SK-N-SH (cell line): ENCODE results near the gene SLC6A13. TPM values are rescaled to one million over a fixed set of nuclear protein-coding genes. Genes with fewer than 3 reads are reported as not detected.

Source experiments
- CTCF ChIA-PET: fragments of 300-600, 350-600 bp; formaldehyde crosslinking; extraction: SDS; loops from one replicate; lab custom pipeline; 2021; lab: Yijun Ruan, JAX
- POLR2A ChIA-PET: fragments of 350-600 bp; sonication (Branson Sonifier 250); formaldehyde crosslinking; extraction: SDS; loops from one replicate; lab custom pipeline; 2020; ENCODE audit warnings: antibody characterized with exemption, inconsistent platforms; lab: Yijun Ruan, JAX
- DNase-seq: peaks from one replicate; pipeline ENCODE4 v3.0.0; 2012
- H2AFZ ChIP-seq: fragments of 200-600 bp; sonication (generic); 2 replicates; pipeline ENCODE4 v1.8.1; 2016; ENCODE audit warnings: antibody characterized with exemption, mild to moderate bottlenecking, low read depth
- H3F3A ChIP-seq: fragments of 200-600 bp; sonication (generic); replicated peaks from 2 replicates; pipeline ENCODE3; 2016; ENCODE audit warnings: antibody characterized with exemption, mild to moderate bottlenecking; ENCODE audit not compliant: insufficient read depth
- H3K27ac ChIP-seq, 2 experiments: fragments of 200-500 bp in 1 of 2; fragments of 200-600 bp in 1 of 2; sonication (Bioruptor generic) in 1 of 2; sonication (generic), shearing (Covaris generic) in 1 of 2; 2 replicates each; pipeline versions ENCODE4 v1.5.1 to v1.6.1; 2014 to 2016; ENCODE audit warnings: low read depth in 2 of 2, inconsistent platforms in 1 of 2, low read length in 1 of 2, mild to moderate bottlenecking in 1 of 2, mixed read lengths in 1 of 2
- H3K27me3 ChIP-seq: fragments of 200-600 bp; sonication (generic), shearing (Covaris generic); 2 replicates; pipeline ENCODE4 v1.6.1; 2016; ENCODE audit warnings: mixed run types; ENCODE audit not compliant: insufficient read depth
- H3K36me3 ChIP-seq, 2 experiments: fragments of 200-500 bp in 1 of 2; fragments of 200-600 bp in 1 of 2; sonication (Bioruptor generic) in 1 of 2; sonication (generic) in 1 of 2; replicated peaks in 1 of 2; 2 replicates each; pipeline versions ENCODE3 to v1.5.1; 2014 to 2016; ENCODE audit warnings: low read length in 1 of 2, mild to moderate bottlenecking in 1 of 2; ENCODE audit not compliant: insufficient read depth in 2 of 2, control insufficient read depth in 1 of 2
- H3K4me1 ChIP-seq, 2 experiments: fragments of 200-500 bp in 1 of 2; fragments of 200-600 bp in 1 of 2; sonication (Bioruptor generic) in 1 of 2; sonication (generic), shearing (Covaris generic) in 1 of 2; 2 replicates each; pipeline versions ENCODE4 v1.5.1 to v1.6.1; 2014 to 2016; ENCODE audit warnings: low read depth in 1 of 2, low read length in 1 of 2, mixed run types in 1 of 2; ENCODE audit not compliant: insufficient read depth in 2 of 2, control insufficient read depth in 1 of 2
- H3K4me2 ChIP-seq: fragments of 200-600 bp; sonication (generic), shearing (Covaris generic); 2 replicates; pipeline ENCODE4 v1.6.1; 2017; ENCODE audit warnings: mixed run types
- H3K4me3 ChIP-seq, 2 experiments: fragments of 200-500 bp in 1 of 2; fragments of 200-600 bp in 1 of 2; sonication (Bioruptor generic) in 1 of 2; sonication (generic), shearing (Covaris generic) in 1 of 2; 2 replicates each; pipeline versions ENCODE4 v1.5.1 to v1.8.1; 2014 to 2016; ENCODE audit warnings: low read depth in 2 of 2, inconsistent platforms in 1 of 2, low read length in 1 of 2, mild to moderate bottlenecking in 1 of 2, mixed read lengths in 1 of 2, moderate library complexity in 1 of 2
- H3K79me2 ChIP-seq: fragments of 200-600 bp; sonication (generic); 2 replicates; pipeline ENCODE4 v1.8.1; 2017; ENCODE audit warnings: mild to moderate bottlenecking; ENCODE audit not compliant: insufficient read depth
- H3K9ac ChIP-seq: fragments of 200-600 bp; sonication (generic); 2 replicates; pipeline ENCODE4 v1.6.1; 2017; ENCODE audit warnings: mixed run types
- H3K9me2 ChIP-seq: fragments of 200-600 bp; sonication (generic); 2 replicates; pipeline ENCODE4 v1.6.1; 2017; ENCODE audit warnings: mixed run types
- H3K9me3 ChIP-seq: fragments of 200-600 bp; sonication (generic); 2 replicates; pipeline ENCODE4 v1.6.1; 2017; ENCODE audit warnings: mixed run types, mild to moderate bottlenecking, moderate library complexity
- H4K20me1 ChIP-seq: fragments of 200-600 bp; sonication (generic); 2 replicates; pipeline ENCODE4 v1.6.1; 2017; ENCODE audit warnings: mild to moderate bottlenecking, mixed run types; ENCODE audit not compliant: insufficient read depth
- CTCF ChIP-seq: fragments of 200-600 bp; sonication (generic); IDR thresholded peaks from 2 replicates; pipeline ENCODE4 v1.6.1; 2017; ENCODE audit warnings: antibody characterized with exemption, mild to moderate bottlenecking, moderate library complexity
- ELF1 ChIP-seq: IDR thresholded peaks from 2 replicates; pipeline ENCODE4 v1.4.0; 2012
- EP300 ChIP-seq, 2 experiments: IDR thresholded peaks; 2 replicates each; pipeline versions ENCODE4 v1.4.0 to v1.6.1; 2012; ENCODE audit warnings: borderline replicate concordance in 1 of 2, low read depth in 1 of 2, low read length in 1 of 2
- FOSL2 ChIP-seq: IDR thresholded peaks from 2 replicates; pipeline ENCODE4 v1.4.0; 2012; ENCODE audit warnings: low read depth, mild to moderate bottlenecking, moderate library complexity, borderline replicate concordance
- FOXM1 ChIP-seq: IDR thresholded peaks from 2 replicates; pipeline ENCODE4 v1.4.0; 2012; ENCODE audit warnings: low read depth, mild to moderate bottlenecking
- GATA2 ChIP-seq: sonication (generic); formaldehyde crosslinking; IDR thresholded peaks from 2 replicates; pipeline ENCODE4 v1.5.0; 2020; ENCODE audit warnings: mild to moderate bottlenecking, missing genetic modification reagents
- JUND ChIP-seq: IDR thresholded peaks from 2 replicates; pipeline ENCODE4 v1.4.0; 2012
- MEF2A ChIP-seq: IDR thresholded peaks from 2 replicates; pipeline ENCODE4 v1.4.0; 2012; ENCODE audit warnings: low read depth, borderline replicate concordance
- NFIC ChIP-seq: IDR thresholded peaks from 2 replicates; pipeline ENCODE4 v1.4.0; 2012; ENCODE audit warnings: borderline replicate concordance
- POLR2AphosphoS5 ChIP-seq: IDR thresholded peaks from 2 replicates; pipeline ENCODE4 v1.6.1; 2012; ENCODE audit warnings: low read depth, low read length
- RCOR1 ChIP-seq: fragments of 150-350 bp; IDR thresholded peaks from 2 replicates; pipeline ENCODE4 v1.6.1; 2017; ENCODE audit warnings: antibody characterized with exemption, low read length
- SMC3 ChIP-seq: IDR thresholded peaks from 2 replicates; pipeline ENCODE4 v1.6.1; 2012; ENCODE audit warnings: low read depth, low read length, improper control_type of control experiment
- TAF1 ChIP-seq: IDR thresholded peaks from 2 replicates; pipeline ENCODE4 v1.6.1; 2012; ENCODE audit warnings: low read depth, mild to moderate bottlenecking, low read length, moderate library complexity, borderline replicate concordance
- TCF12 ChIP-seq: IDR thresholded peaks from 2 replicates; pipeline ENCODE4 v1.4.0; 2012
- USF2 ChIP-seq: fragments of 150-350 bp; IDR thresholded peaks from 2 replicates; pipeline ENCODE4 v1.6.1; 2017; ENCODE audit warnings: antibody characterized with exemption, low read length, low read depth, borderline replicate concordance
- ZBTB33 ChIP-seq: IDR thresholded peaks from 2 replicates; pipeline ENCODE4 v1.4.0; 2012; ENCODE audit warnings: low read depth, borderline replicate concordance
- WGBS: methylation state at CpG from one replicate; pipeline ENCODE4 v1.1.6; 2017; ENCODE audit warnings: low lambda C conversion rate; 5-methylcytosine and 5-hydroxymethylcytosine counted together
- polyA plus RNA-seq, 3 experiments: library from polyadenylated mRNA; depleted of rRNA; stranded (reverse); fragments of >200 nt; gene quantifications; 2 replicates each; pipeline ENCODE4 v1.2.3, GENCODE V29; 2012
- TF ChIP-seq, protein P1 (sequence below): IDR thresholded peaks from 2 replicates; pipeline ENCODE4; 2012
- TF ChIP-seq, protein P2 (sequence below): fragments of 150-350 bp; IDR thresholded peaks from 2 replicates; pipeline ENCODE4 v1.6.1; 2016; ENCODE audit warnings: mild to moderate bottlenecking, low read depth, low read length

Gene SLC6A13
- polyA plus RNA-seq, 1 of the 3 experiments (the other 2 are of a cell fraction): 0.05 TPM

GRCh38 chr12:238116-238515, 24.5 kb downstream of the SLC6A13 start:
- no peaks in the 10 kb centered on the region for H3F3A ChIP-seq
- H3K27me3 ChIP-seq: no peaks in the 10 kb centered on the region
- H4K20me1 ChIP-seq: no peaks in the 10 kb centered on the region
- no peak for DNase-seq
- H3K9me2 ChIP-seq: no peaks in the 10 kb centered on the region
- H3K4me2 ChIP-seq: no peak overlapping the region
- no peak overlapping the region for H2AFZ ChIP-seq
- TF ChIP-seq FOSL2 (no peak), POLR2AphosphoS5 (no peak), TAF1 (no peak), FOXM1 (no peak), MEF2A (no peak), JUND (no peak), TCF12 (no peak), ELF1 (no peak), USF2 (no peak), GATA2 (CRISPR knock-in tag) (no peak), ZBTB33 (no peak), RCOR1 (no peak), CTCF (no peak), SMC3 (no peak), NFIC (no peak), EP300 (IDR thresholded peaks at IDR 0.05; ENCODE audit: borderline replicate concordance in 1 of 2, low read depth in 1 of 2, low read length in 1 of 2) (no peak)
- TF ChIP-seq, protein P1, sequence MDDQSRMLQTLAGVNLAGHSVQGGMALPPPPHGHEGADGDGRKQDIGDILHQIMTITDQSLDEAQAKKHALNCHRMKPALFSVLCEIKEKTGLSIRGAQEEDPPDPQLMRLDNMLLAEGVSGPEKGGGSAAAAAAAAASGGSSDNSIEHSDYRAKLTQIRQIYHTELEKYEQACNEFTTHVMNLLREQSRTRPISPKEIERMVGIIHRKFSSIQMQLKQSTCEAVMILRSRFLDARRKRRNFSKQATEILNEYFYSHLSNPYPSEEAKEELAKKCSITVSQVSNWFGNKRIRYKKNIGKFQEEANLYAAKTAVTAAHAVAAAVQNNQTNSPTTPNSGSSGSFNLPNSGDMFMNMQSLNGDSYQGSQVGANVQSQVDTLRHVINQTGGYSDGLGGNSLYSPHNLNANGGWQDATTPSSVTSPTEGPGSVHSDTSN: no peak
- TF ChIP-seq, protein P2, sequence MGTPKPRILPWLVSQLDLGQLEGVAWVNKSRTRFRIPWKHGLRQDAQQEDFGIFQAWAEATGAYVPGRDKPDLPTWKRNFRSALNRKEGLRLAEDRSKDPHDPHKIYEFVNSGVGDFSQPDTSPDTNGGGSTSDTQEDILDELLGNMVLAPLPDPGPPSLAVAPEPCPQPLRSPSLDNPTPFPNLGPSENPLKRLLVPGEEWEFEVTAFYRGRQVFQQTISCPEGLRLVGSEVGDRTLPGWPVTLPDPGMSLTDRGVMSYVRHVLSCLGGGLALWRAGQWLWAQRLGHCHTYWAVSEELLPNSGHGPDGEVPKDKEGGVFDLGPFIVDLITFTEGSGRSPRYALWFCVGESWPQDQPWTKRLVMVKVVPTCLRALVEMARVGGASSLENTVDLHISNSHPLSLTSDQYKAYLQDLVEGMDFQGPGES: no peak
- TF ChIP-seq, all 33 proteins: peak for 0
- H3K79me2 ChIP-seq: no peaks in the 10 kb centered on the region
- 64% methylated on average over 9 of the region's 9 CpGs for WGBS
- H3K9ac ChIP-seq: no peak overlapping the region
- no peaks in the 10 kb centered on the region for H3K4me1 ChIP-seq
- ChIA-PET POLR2A (no interaction called here), CTCF (no interaction called here)
- H3K36me3 ChIP-seq: no peaks in the 10 kb centered on the region
- H3K4me3 ChIP-seq: no peak overlapping the region
- H3K27ac ChIP-seq: no peak overlapping the region
- H3K9me3 ChIP-seq: no peaks in the 10 kb centered on the region
